Endothelial cell (in vitro differentiated cells): ENCODE results near the gene TMEM81. TPM values are rescaled to one million over a fixed set of nuclear protein-coding genes. Genes with fewer than 3 reads are reported as not detected.

Experiments used
- DNase-seq: peaks from one replicate; pipeline ENCODE4 v3.0.0; 2021; ENCODE audit warnings: low spot score
- H3K27ac Mint-ChIP-seq: one replicate; pipeline ENCODE4 v1.8.0; 2021; ENCODE audit warnings: mixed read lengths, inconsistent platforms; ENCODE audit not compliant: unreplicated experiment
- H3K27me3 Mint-ChIP-seq: one replicate; pipeline ENCODE4 v1.8.0; 2021; ENCODE audit warnings: mild to moderate bottlenecking, moderate library complexity, mixed read lengths, inconsistent platforms; ENCODE audit not compliant: unreplicated experiment
- H3K36me3 Mint-ChIP-seq: one replicate; pipeline ENCODE4 v1.8.0; 2021; ENCODE audit warnings: mild to moderate bottlenecking, low read depth, mixed read lengths, inconsistent platforms; ENCODE audit not compliant: unreplicated experiment
- H3K4me1 Mint-ChIP-seq: one replicate; pipeline ENCODE4 v1.8.0; 2021; ENCODE audit warnings: mild to moderate bottlenecking, mixed read lengths, inconsistent platforms; ENCODE audit not compliant: unreplicated experiment
- H3K4me3 Mint-ChIP-seq: one replicate; pipeline ENCODE4 v1.8.0; 2021; ENCODE audit warnings: mild to moderate bottlenecking, mixed read lengths, inconsistent platforms; ENCODE audit not compliant: unreplicated experiment
- H3K9me3 Mint-ChIP-seq: one replicate; pipeline ENCODE4 v1.8.0; 2021; ENCODE audit warnings: mixed read lengths, inconsistent platforms; ENCODE audit not compliant: unreplicated experiment
- CTCF ChIP-seq: fragments of 200-600 bp; sonication (generic); IDR thresholded peaks from one replicate; pipeline ENCODE4 v1.5.0; 2021; ENCODE audit warnings: antibody characterized with exemption; ENCODE audit not compliant: unreplicated experiment
- total RNA-seq: library from RNA; stranded (reverse); fragmentation: NEBNext Ultra II Directional; extraction: Animal tissue kit (Norgen Biotek cat#: 25700); gene quantifications from one replicate; pipeline ENCODE4 v1.2.1, GENCODE V29; 2021; ENCODE audit not compliant: unreplicated experiment

TMEM81 gene
- total RNA-seq, 1 donor from 2014 or later = 3.7 TPM

- H3K4me1 Mint-ChIP-seq = peaks cover 13% of the 10 kb centered on the region
- H3K4me3 Mint-ChIP-seq = no peak overlapping the region
- DNase-seq = no peak
- TF ChIP-seq CTCF = no peak
- no peak overlapping the region for H3K27ac Mint-ChIP-seq
- H3K36me3 Mint-ChIP-seq = peaks cover 4% of the 10 kb centered on the region
- H3K27me3 Mint-ChIP-seq = no peaks in the 10 kb centered on the region
- no peaks in the 10 kb centered on the region for H3K9me3 Mint-ChIP-seq
Measured at GRCh38 chr1:205037539-205037938, 46.7 kb downstream of the TMEM81 start.

Other genes with a start within 250 kb of the TMEM81 start
- gene NFASC, start 213.6 kb downstream of the TMEM81 start, total RNA-seq = 3.8 TPM
- gene CNTN2, start 41.2 kb downstream of the TMEM81 start, total RNA-seq = 0.10 TPM
- 11.4 TPM for gene RBBP5, start 37.5 kb upstream of the TMEM81 start, total RNA-seq
- gene DSTYK, start 127.2 kb upstream of the TMEM81 start, total RNA-seq = 12.2 TPM
- 5.6 TPM for gene TMCC2, start 143.5 kb upstream of the TMEM81 start, total RNA-seq
- 3.6 TPM for gene NUAK2, start 237.3 kb upstream of the TMEM81 start, total RNA-seq